ENCODE measurements around the gene DHRSX.
"Not testable (repeated sequence)": the region's sequence is repeated elsewhere in the genome, so short reads cannot be mapped to it uniquely, and the experiment has no call there.

DHRSX gene

DNA sequence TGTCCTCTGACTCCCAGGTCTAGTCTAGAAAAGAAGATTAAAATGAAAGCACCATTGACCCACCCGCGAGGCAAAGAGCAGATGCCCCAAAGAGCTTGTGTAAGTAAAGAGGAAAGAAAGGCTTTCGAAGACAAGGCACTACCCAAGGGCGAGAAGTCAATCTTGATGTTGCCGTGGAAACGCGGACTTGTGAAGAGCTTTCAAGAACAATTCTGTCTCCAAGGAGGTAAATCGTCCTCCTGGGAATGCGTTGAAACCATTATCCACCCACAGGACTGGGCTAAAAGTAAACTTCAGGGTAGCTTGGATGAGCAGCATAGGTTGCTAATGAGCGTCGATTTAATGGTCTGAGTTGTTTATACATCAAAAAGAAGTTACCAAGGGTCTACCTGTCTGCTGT is 189.3 kb downstream of the DHRSX start:
- DNase-seq: no peak

GRCh38 chrX:2301901-2302300 is 198.9 kb downstream of the DHRSX start:
- DNase-seq: no peak

DNA sequence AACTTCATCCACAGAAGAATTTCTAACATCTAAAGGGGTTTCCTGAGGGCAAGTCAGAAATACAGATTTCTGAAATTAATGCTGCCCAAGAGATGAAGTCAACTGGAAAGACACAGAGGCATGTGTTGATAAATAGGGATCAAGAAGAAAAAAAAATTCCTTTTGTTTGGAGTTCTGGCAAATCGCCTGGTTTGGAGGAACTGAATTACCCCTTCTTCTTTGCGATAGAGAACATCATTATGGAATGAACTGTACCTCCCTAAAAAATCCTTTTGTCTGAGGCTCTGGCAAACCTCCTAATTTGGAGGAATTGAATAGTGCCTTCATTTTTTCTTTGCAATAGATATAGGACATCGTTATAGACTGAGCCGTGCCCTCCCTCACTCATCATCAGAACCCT is 200.9 kb downstream of the DHRSX start:
- DNase-seq: no peak

GRCh38 chrX:2286731-2287130 is 214.0 kb downstream of the DHRSX start:
- no peak for DNase-seq

DNA sequence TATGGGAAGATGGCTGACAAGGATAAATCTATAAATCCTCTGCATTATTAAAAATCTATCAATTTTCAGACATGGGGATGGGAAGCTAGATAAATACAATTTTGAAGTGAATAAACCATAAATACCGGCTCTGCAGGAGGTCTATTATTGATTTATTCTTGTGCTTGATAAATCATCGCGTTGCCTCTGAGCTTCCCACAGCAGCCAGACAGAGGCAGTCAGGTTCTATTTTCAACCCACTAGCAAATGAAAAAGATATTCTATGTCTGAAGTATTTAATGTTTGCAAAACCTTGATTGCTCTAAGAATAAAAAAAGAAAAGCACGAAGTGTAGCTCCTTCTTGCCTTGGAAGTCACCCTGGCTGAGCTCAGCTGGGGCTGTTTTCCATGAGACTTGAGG is 216.2 kb downstream of the DHRSX start:
- no peak for DNase-seq

DNA sequence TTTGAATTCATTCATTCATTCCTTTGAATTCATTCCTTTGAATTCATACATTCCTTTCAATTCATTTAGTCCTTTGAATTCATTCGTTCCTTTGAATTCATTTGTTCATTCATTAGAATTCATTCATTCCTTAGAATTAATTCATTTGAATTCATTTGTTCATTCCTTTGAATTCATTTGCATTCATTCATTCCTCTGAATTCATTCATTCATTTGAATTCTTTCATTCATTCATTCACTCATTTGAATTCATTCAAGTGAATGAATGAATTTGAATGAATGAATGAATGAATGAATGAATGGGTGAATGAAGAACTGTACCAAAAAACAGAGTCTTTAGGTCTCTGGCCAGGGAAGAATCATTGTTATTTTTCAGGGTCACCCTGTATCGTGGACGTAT is 216.6 kb downstream of the DHRSX start:
- DNase-seq: no peak

DNA sequence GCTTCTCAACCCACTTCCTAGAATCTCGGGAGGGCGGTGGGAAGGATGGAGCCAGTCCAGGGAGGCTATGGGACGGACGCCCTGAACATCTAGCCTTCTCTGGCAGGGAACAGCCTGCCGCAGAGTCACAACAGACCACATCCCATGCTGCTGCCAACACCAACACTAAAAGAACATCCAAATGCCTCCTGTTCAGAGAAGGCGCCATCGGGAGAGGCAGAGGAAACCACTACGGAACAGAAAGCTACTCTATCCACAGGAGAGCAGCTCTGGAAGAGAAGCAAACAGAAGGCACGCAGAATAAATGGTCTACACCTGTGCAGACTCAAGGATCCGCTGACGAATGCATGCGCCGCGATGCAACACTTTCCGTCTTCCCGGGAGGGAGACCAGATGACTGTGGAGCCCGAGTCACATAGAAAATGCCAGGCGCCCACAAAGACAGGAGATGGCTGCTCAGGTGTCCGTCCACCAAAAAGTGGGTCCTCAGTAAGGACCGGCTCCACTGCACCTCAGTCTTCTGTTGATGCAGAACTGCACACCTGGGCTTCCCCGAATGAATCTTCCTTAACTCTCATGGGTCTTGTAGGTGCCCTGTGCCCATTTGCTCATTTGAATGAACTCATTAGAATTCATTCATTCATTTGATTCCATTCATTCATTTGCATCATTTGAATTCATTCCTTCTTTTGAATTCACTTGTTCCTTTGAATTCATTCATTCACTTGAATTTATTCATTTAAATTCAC is 217.5 kb downstream of the DHRSX start:
- DNase-seq: no peak

DNA sequence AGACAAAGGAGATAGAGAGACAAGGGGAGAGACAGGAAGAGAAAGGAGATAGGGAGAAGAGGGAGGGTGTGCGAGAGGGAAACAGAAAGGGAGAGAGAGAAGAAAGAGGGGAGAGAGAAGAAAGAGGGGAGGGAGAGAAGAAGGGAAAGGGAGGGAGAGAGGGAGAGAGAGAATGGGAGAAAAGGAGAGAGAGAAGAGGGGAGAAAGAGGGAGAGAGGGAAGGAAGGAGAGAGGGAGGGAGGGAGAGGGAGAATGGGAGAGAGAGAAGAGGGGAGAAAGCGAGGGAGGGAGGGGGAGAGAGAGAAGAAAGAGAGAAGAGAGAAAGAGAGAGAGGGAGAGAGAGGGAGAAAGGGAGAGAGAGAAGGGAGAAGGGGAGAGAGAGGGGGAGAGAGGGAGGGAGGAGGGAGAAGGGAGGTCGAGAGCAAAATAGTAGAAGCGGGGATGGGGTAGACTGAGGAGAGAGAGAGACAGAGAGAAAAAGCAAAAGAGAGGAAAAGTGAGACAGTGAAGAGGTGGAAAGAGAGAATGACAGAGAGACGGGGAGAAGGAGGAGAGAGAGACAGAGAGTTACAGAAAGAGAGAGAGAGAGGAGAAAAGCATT is 218.2 kb downstream of the DHRSX start:
- no peak for DNase-seq

DNA sequence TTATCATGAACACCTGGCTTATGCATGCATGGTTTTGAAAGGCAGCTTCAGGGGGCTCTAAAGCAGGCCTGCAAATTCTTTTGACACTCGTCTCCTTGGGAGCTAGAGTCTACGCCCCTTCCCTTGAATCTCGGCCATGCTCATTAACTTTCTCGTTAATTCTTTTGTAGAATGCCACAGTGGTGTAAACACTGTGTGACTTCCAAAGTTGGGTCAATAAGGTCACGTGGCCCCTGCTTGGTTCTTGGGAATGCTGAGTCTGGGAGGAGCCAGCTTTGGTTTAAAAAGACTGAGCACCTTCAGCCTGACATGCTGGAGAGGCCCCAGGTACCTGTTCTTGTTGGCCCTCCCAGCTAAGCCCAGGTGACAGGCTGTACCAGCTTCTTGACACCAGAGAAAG is 228.4 kb downstream of the DHRSX start:
- no peak for DNase-seq

DNA sequence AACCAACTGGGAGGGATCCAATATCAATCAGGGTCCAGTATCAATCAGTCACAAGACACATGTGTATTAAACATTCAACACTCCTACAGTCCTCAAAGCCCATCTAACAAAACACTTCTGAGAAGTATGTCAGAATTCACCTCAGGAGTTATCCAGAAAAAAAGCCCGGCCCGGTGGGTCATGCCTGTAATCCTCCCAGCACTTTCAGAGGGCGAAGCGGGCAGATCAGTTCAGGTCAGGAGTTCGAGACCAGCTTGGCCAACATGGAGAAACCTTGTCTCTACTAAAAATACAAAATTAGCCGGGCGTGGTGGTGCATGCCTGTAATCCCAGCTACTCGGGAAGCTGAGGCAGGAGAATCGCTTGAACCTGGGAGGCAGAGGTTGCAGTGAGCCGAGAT is 229.2 kb downstream of the DHRSX start:
- DNase-seq: not testable (repeated sequence)

GRCh38 chrX:2270783-2271182 is 230.0 kb downstream of the DHRSX start:
- DNase-seq: not testable (repeated sequence)

GRCh38 chrX:2267890-2268289 is 232.9 kb downstream of the DHRSX start:
- no peak for DNase-seq

GRCh38 chrX:2266445-2267349 is 234.1 kb downstream of the DHRSX start:
- no peak for DNase-seq

DNA sequence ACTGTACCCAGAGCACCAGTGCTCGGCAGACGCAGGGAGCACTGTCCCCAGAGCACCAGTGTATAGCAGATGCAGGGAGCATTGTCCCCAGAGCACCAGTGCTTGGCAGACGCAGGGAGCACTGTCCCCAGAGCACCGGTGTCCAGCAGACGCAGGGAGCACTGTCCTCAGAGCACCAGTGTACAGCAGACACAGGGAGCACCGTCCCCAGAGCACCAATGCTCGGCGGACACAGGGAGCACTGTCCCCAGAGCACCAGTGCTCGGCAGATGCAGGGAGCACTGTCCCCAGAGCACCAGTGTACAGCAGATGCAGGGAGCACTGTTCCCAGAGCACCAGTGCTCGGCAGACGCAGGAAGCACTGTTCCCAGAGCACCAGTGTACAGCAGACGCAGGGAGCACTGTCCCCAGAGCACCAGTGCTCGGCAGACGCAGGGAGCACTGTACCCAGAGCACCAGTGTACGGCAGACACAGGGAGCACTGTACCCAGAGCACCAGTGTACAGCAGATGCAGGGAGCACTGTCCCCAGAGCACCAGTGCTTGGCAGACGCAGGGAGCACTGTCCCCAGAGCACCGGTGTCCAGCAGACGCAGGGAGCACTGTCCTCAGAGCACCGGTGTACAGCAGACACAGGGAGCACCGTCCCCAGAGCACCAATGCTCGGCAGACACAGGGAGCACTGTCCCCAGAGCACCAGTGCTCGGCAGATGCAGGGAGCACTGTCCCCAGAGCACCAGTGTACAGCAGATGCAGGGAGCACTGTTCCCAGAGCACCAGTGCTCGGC is 234.9 kb downstream of the DHRSX start:
- not testable (repeated sequence) for DNase-seq

- no peak for DNase-seq
Measured at GRCh38 chrX:2264179-2265030, 236.4 kb downstream of the DHRSX start.

GRCh38 chrX:2263203-2263602 is 237.6 kb downstream of the DHRSX start:
- DNase-seq: no peak

- DNase-seq: no peak
Measured at GRCh38 chrX:2262668-2263055, 238.1 kb downstream of the DHRSX start.

- no peak for DNase-seq
Measured at GRCh38 chrX:2261831-2262667, 238.7 kb downstream of the DHRSX start.

DNA sequence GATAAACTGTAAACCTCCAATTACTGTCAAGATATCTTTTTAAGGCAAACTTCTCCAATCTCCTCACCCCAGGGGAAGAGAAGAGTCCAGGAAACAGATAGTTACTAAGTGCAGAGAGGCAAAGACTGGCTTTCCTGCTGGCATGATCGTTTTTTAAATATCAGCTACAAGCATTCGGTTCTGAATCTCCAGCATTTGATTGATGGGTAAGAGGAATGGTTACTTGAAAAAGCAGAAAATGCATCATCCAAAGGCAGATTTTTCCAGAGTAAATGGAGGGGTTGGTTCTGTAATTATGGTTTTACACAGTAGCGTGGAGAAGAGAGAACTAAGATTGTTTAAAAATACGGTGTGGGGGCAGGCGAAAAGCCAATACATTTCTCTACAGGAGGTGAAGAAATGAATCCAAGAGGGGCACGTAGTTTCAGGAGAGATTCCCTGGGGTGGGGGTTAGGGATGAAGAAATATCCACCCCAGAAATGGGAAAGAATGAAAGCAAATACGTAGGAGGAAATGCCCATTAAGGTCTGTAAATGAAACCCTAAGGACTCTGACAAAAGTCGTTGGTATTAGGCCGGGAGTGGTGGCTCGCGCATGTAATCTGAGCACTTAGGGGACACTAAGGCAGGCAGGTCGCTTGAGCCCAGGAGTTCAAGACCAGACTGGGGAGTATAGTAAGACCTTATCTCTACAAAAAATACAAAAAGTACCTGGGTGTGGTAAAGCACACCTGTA is 248.3 kb downstream of the DHRSX start:
- DNase-seq: no peak

GRCh38 chrX:2251211-2251610 is 249.6 kb downstream of the DHRSX start:
- no peak for DNase-seq
